Stimulated activated CD8-positive, alpha-beta memory T cell treated with anti-CD3 and anti-CD28 coated beads, Interleukin-7, amount 100 ng/mL, for 1 hour (primary cell): ENCODE measurements around the gene CDC42BPA.

Experiments
- DNase-seq, 2 donors: peaks; one replicate each; pipeline ENCODE4 v3.0.0-alpha.2; 2020; ENCODE audit warnings: low read depth in 2 of 2

Gene CDC42BPA

GRCh38 chr1:227213426-227213825 is 104.9 kb downstream of the CDC42BPA start:
- DNase-seq = no peak

- DNase-seq = no peak
Observed at GRCh38 chr1:227212164-227212563, 106.1 kb downstream of the CDC42BPA start.

GRCh38 chr1:227210604-227211003 is 107.7 kb downstream of the CDC42BPA start:
- DNase-seq = no peak

GRCh38 chr1:227197064-227197463 is 121.2 kb downstream of the CDC42BPA start:
- DNase-seq = no peak

- DNase-seq = no peak
Observed at GRCh38 chr1:227192163-227192562, 126.1 kb downstream of the CDC42BPA start.

- DNase-seq = no peak
Observed at GRCh38 chr1:227191607-227192006, 126.7 kb downstream of the CDC42BPA start.

- DNase-seq = no peak
Observed at GRCh38 chr1:227190321-227190720, 128.0 kb downstream of the CDC42BPA start.

- DNase-seq = no peak
Observed at GRCh38 chr1:227185291-227185690, 133.0 kb downstream of the CDC42BPA start.

- no peak for DNase-seq
Observed at GRCh38 chr1:227182012-227182411, 136.3 kb downstream of the CDC42BPA start.

GRCh38 chr1:227175611-227176010 is 142.7 kb downstream of the CDC42BPA start:
- no peak for DNase-seq

- DNase-seq = no peak
Observed at GRCh38 chr1:227174164-227174563, 144.1 kb downstream of the CDC42BPA start.

GRCh38 chr1:227170361-227171166 is 147.7 kb downstream of the CDC42BPA start:
- no peak for DNase-seq

- no peak for DNase-seq
Observed at GRCh38 chr1:227169343-227169742, 148.9 kb downstream of the CDC42BPA start.

GRCh38 chr1:227167276-227168101 is 150.8 kb downstream of the CDC42BPA start:
- DNase-seq = no peak

GRCh38 chr1:227166559-227166958 is 151.7 kb downstream of the CDC42BPA start:
- no peak for DNase-seq

GRCh38 chr1:227161470-227161869 is 156.8 kb downstream of the CDC42BPA start:
- no peak for DNase-seq

GRCh38 chr1:227156520-227156919 is 161.8 kb downstream of the CDC42BPA start:
- no peak for DNase-seq

- DNase-seq = no peak
Observed at GRCh38 chr1:227155688-227156087, 162.6 kb downstream of the CDC42BPA start.

- DNase-seq = no peak
Observed at GRCh38 chr1:227155004-227155403, 163.3 kb downstream of the CDC42BPA start.

GRCh38 chr1:227152525-227152924 is 165.8 kb downstream of the CDC42BPA start:
- no peak for DNase-seq

- DNase-seq = no peak
Observed at GRCh38 chr1:227140376-227140775, 177.9 kb downstream of the CDC42BPA start.

- no peak for DNase-seq
Observed at GRCh38 chr1:227136210-227136820, 182.0 kb downstream of the CDC42BPA start.
